HG02759 (cell line): ENCODE results near the gene SMLR1.

ENCODE experiments used
- ATAC-seq: cut with Tn5 transposase; IDR thresholded peaks from one replicate; pipeline ENCODE4 v1.9.1; 2021; ENCODE audit warnings: mild to moderate bottlenecking, moderate library complexity; ENCODE audit not compliant: unreplicated experiment

SMLR1 gene

DNA sequence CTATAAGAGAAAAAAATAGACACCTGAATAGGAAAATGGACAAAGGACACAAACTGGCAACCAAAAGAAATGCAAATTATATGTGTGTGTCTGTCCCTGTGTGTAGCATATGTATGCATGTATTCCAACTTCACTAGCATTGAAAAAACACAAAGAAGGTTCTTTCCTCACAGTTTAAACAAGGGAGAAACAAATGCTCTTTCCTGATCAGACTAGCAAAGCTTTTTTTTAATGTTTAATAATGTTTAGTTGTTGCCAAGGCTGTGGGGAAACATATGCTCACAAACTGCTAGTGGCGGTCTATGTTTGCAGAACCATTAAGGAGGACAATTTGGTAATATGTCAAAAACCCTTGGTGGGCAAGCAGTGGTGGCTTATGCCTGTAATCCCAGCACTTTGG, 22.4 kb downstream of the SMLR1 start:
- ATAC-seq, result no peak

DNA sequence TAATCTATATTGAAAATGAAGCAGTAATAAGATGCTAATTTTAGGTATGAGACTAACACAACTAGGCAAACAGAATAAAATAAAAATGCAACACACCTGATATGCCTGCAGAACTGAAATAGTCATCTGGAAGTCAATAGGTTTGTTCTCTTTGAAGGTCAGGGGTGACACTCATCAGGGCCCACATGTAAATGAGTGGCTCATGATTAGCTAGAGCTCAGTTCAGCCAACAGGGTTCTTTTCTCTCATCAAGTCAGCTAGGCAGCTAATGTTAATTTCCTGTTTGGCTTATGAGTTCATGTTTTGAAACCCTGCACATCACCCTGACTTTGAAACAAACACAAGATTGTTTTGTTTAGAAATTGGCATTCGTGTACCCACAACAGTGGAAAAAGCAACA, 23.8 kb downstream of the SMLR1 start:
- ATAC-seq, result no peak

DNA sequence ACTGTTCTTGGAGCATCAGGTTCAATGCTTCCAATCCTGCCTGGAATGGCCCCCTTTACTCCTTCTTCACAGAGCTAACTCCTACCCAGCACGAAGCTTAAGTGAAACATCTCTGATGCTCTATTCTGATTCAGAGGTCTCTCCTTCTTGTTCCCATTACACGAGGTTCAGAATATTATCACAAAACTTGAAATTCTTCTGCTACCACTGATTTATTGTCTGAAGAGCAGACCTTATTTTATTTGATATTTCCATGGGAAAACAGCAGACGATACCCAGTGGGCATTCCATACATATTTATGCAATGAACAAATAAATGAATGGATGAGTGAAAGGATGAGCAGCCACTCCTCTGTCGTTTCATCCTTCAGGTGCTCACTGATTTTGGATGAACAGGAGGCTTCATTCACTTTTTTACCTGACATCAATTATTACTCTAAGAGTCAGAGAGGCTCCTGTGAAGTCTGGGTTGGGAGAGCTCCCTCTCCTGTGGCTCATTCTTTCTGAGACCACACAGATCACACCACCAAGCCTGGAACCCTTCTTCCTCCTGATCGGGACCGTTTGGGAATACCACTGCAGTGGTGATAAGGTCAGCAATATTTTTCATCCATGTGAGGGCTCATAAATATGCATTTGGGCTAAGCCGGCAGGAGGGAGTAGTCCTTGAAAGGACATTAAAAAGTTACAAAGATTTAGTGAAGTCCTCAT, 25.8 kb downstream of the SMLR1 start:
- no peak for ATAC-seq

- no peak for ATAC-seq
Observed at GRCh38 chr6:130853555-130854183, 26.5 kb downstream of the SMLR1 start.

- ATAC-seq, result no peak
Observed at GRCh38 chr6:130858054-130858453, 30.8 kb downstream of the SMLR1 start.

- no peak for ATAC-seq
Observed at GRCh38 chr6:130858498-130859160, 31.4 kb downstream of the SMLR1 start.

- no peak for ATAC-seq
Observed at GRCh38 chr6:130859161-130859867, 32.1 kb downstream of the SMLR1 start.

DNA sequence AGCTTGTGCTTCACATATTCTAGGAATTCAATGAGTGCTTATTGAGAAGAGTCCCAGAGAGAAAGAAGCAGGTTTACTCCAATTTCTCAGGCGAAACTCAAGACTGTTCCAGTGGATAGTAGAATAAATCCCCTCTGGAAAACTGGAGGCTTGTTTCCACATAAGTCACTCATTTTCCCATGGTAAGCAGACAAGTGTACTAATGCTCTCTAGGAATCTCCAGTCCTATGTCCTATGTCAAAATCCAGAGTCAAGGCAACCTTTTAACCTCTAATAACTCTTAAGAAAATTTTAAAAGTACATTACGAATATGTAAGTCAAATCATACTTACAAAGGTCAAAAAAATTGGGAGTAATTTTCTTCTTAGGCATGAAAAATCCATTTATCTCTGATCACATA, 35.2 kb downstream of the SMLR1 start:
- ATAC-seq, result no peak

- ATAC-seq, result no peak
Observed at GRCh38 chr6:130863415-130864230, 36.4 kb downstream of the SMLR1 start.

DNA sequence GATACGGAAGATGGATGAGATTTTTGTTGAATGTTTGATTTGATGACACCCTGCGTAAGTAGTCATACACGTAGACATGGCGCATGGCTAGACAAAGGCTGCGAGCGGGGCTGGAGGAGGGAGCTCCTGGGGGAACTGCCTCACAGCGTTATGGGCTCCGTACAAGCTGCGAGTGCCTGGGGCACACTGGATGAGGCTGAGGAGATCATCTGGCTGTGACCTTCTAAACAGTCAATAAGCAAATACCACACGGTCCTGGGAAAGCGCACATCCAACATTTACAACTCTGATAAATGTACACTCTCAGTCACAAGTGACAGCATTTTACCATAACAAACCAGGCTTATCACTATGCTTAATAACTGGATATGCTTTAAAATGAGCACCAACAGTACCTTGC, 37.1 kb downstream of the SMLR1 start:
- no peak for ATAC-seq

DNA sequence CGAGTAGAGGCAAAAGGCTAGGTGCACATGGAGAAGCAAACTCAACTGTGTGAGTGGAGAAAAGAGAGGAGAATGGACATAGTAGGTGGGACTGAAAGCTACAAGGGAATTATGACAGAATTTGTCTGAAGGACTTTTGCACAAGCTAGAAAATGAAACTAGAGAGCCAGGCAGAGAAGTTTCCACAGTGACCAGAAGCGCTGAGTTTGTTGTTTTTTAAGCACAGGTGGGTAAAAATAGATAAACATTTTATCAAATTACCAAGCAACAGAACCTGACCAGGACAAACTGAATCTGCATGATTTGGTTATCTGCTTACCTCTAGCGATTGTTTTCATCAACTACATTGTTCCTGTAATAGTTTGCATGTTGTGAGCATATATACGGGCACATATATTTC, 38.6 kb downstream of the SMLR1 start:
- no peak for ATAC-seq

- ATAC-seq, result no peak
Observed at GRCh38 chr6:130869681-130870080, 42.5 kb downstream of the SMLR1 start.

GRCh38 chr6:130870179-130870880, 43.1 kb downstream of the SMLR1 start:
- ATAC-seq, result no peak

GRCh38 chr6:130872250-130873095, 45.3 kb downstream of the SMLR1 start:
- ATAC-seq, result peak; percentile 78

DNA sequence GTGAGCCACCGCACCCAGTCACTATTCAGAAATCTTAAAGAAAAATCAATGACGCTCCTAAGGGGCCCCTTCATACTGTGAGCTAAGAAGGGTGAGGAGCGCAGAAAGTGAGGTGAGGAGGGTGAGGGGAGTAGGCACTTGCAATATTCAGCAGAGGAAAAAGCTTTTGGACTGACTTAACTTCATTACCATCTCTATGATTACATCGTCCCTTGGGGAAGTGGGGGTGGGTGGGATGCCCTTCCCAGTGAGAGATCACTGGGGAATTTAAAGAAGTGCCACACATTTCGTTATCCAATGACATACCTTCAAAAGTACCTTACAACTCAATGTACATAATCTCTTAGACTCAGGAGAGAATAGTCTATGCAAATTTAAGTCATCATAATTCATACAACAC, 46.5 kb downstream of the SMLR1 start:
- no peak for ATAC-seq

DNA sequence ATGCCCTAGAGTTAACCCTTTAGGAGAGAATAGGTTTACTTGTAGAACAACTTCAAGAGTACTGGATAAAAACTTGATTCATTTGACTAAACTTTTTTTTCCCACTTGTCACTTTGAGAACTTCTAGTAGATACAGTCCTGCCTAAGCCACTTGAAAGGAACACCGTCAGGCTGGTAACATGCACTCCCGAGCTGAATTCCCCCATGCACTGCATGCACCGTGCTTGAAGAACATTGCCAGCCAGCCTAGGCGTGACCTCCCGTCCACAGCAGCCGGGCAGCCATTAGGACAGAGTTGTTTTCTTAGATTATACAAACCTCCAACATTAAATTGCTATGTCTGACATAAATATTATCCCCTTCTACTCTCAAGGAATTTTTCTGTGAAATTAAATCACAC, 52.6 kb downstream of the SMLR1 start:
- no peak for ATAC-seq

DNA sequence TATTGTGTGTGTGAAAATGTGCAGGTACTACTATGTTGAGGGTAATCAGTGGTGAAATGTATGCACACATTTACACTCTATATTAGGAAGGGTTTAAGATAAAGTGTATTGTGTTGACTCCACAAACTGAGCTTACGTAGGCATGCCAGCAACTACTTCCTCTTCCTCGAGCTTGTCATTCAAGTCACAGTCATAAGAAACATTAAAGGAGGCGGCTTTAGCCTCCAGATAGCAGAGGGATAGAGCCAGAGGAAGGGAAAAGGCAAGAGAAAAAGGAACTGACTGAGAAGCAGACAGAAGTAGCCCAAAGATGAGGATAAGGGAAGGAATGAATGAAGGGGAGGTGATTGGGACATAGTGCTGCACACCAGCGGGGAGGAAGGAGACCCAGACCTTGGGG, 55.2 kb downstream of the SMLR1 start:
- ATAC-seq, result no peak

DNA sequence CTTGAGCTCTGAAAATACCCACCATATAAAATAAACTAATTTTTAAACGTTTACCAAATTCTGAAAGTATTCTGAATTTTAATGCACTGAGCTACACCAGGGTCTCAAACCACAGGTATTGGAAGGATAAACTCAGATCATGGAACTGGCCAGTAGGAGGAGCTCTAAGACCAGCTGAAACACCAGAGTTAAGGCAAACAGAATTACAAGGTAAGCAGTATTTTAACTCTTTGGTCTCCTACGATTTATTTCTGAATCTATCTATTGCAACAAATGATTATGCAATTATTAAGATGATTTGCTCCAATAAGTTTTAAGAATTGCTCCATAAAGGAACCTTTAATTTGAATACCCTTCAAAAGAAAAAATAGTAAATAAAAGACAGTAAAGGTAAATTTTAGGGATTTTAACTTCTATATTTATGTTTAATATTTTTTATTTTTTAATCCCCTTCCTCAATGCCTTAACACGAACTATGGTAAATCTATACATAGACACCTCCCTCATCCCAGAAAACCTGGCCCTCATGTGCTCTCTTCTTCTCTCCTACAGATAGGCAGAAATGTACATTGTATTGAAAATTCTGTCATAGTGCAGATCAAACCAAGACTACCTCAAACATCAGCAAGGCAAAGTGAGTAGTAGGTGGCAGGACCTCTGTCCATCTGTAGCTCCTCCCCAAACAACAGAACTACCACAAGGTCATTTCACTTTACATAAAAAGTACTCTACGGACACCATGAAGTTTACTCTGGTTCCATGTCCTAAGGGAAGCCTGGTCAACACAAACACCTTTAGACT, 58.4 kb downstream of the SMLR1 start:
- peak; percentile 81 for ATAC-seq
